ENCODE results near the gene PTPRG.

PTPRG gene

GRCh38 chr3:62277450-62277849 lies 716.1 kb downstream of the PTPRG start:
- Histone ChIP-seq H3K9ac (ENCODE audit: low read depth, low read length, poor library complexity, severe bottlenecking) (no peak overlapping the region), H3K4me3 (ENCODE audit: low read length, poor library complexity, severe bottlenecking) (no peak overlapping the region), H3K36me3 (ENCODE audit: insufficient read depth, low read length) (no peaks in the 10 kb centered on the region; the same call in 1 of the 2 replicates), H2AFZ (ENCODE audit: low read length) (no peak overlapping the region), H3K4me2 (ENCODE audit: low read depth, low read length, poor library complexity, severe bottlenecking) (no peak overlapping the region), H3K27me3 (ENCODE audit: insufficient read depth, low read length, poor library complexity, severe bottlenecking) (no peaks in the 10 kb centered on the region), H3F3A (ENCODE audit: low read depth) (no peaks in the 10 kb centered on the region), H3K9me2 (replicated peaks; ENCODE audit: low read depth, low read length) (no peaks in the 10 kb centered on the region), H3K9me3 (ENCODE audit: insufficient read depth, low read depth, low read length) (no peaks in the 10 kb centered on the region), H3K4me1 (ENCODE audit: insufficient read depth, low read length, poor library complexity, severe bottlenecking) (peaks cover 7% of the 10 kb centered on the region), H3K79me2 (ENCODE audit: insufficient read depth, low read length) (no peaks in the 10 kb centered on the region), H4K20me1 (ENCODE audit: insufficient read depth, low read length, poor library complexity, severe bottlenecking) (no peaks in the 10 kb centered on the region)
- no peak for TF ChIP-seq CTCF (conservative IDR thresholded peaks at IDR 0.05; ENCODE audit: low read length)
- no peak for TF ChIP-seq EZH2phosphoT487 (IDR thresholded peaks at IDR 0.05; ENCODE audit: borderline replicate concordance)

- H2AFZ ChIP-seq (ENCODE audit: low read length), result no peak overlapping the region
- H4K20me1 ChIP-seq (ENCODE audit: insufficient read depth, low read length, poor library complexity, severe bottlenecking), result no peaks in the 10 kb centered on the region
- no peaks in the 10 kb centered on the region for H3F3A ChIP-seq (ENCODE audit: low read depth)
- H3K4me3 ChIP-seq (ENCODE audit: low read length, poor library complexity, severe bottlenecking), result no peak overlapping the region
- H3K9me2 ChIP-seq (replicated peaks; ENCODE audit: low read depth, low read length), result no peaks in the 10 kb centered on the region
- no peaks in the 10 kb centered on the region for H3K9me3 ChIP-seq (ENCODE audit: insufficient read depth, low read depth, low read length)
- no peak overlapping the region for H3K9ac ChIP-seq (ENCODE audit: low read depth, low read length, poor library complexity, severe bottlenecking)
- H3K27me3 ChIP-seq (ENCODE audit: insufficient read depth, low read length, poor library complexity, severe bottlenecking), result no peaks in the 10 kb centered on the region
- no peaks in the 10 kb centered on the region; the same call in 1 of the 2 replicates for H3K36me3 ChIP-seq (ENCODE audit: insufficient read depth, low read length)
- peaks cover 7% of the 10 kb centered on the region for H3K4me1 ChIP-seq (ENCODE audit: insufficient read depth, low read length, poor library complexity, severe bottlenecking)
- no peaks in the 10 kb centered on the region for H3K79me2 ChIP-seq (ENCODE audit: insufficient read depth, low read length)
- no peak for TF ChIP-seq EZH2phosphoT487 (IDR thresholded peaks at IDR 0.05; ENCODE audit: borderline replicate concordance)
- no peak for TF ChIP-seq CTCF (conservative IDR thresholded peaks at IDR 0.05; ENCODE audit: low read length)
- no peak overlapping the region for H3K4me2 ChIP-seq (ENCODE audit: low read depth, low read length, poor library complexity, severe bottlenecking)
These were observed 716.6 kb downstream of the PTPRG start for GRCh38 chr3:62277986-62278385.

- Histone ChIP-seq H3K4me3 (ENCODE audit: low read length, poor library complexity, severe bottlenecking) (no peak overlapping the region), H3K9me3 (ENCODE audit: insufficient read depth, low read depth, low read length) (no peaks in the 10 kb centered on the region), H3K27me3 (ENCODE audit: insufficient read depth, low read length, poor library complexity, severe bottlenecking) (no peaks in the 10 kb centered on the region), H3K4me1 (ENCODE audit: insufficient read depth, low read length, poor library complexity, severe bottlenecking) (peaks cover 10% of the 10 kb centered on the region), H3K36me3 (ENCODE audit: insufficient read depth, low read length) (no peaks in the 10 kb centered on the region; the same call in 1 of the 2 replicates), H2AFZ (ENCODE audit: low read length) (no peak overlapping the region), H3K9me2 (replicated peaks; ENCODE audit: low read depth, low read length) (no peaks in the 10 kb centered on the region), H3K79me2 (ENCODE audit: insufficient read depth, low read length) (no peaks in the 10 kb centered on the region), H3K4me2 (ENCODE audit: low read depth, low read length, poor library complexity, severe bottlenecking) (no peak overlapping the region), H4K20me1 (ENCODE audit: insufficient read depth, low read length, poor library complexity, severe bottlenecking) (no peaks in the 10 kb centered on the region), H3F3A (ENCODE audit: low read depth) (no peaks in the 10 kb centered on the region), H3K9ac (ENCODE audit: low read depth, low read length, poor library complexity, severe bottlenecking) (no peak overlapping the region)
- no peak for TF ChIP-seq CTCF (conservative IDR thresholded peaks at IDR 0.05; ENCODE audit: low read length)
- no peak for TF ChIP-seq EZH2phosphoT487 (IDR thresholded peaks at IDR 0.05; ENCODE audit: borderline replicate concordance)
These were observed 720.4 kb downstream of the PTPRG start for GRCh38 chr3:62281726-62282125.

All from Loucy (cell line).